ENCODE results near the gene COL18A1.

The COL18A1 gene

GRCh38 chr21:45509566-45510465 is 104.9 kb downstream of the COL18A1 start:
- DNase-seq: no peak

- DNase-seq: no peak
Observed at GRCh38 chr21:45510466-45510955, 105.5 kb downstream of the COL18A1 start.

- no peak for DNase-seq
Observed at GRCh38 chr21:45511007-45511406, 106.0 kb downstream of the COL18A1 start.

- DNase-seq: no peak
Observed at GRCh38 chr21:45511661-45512431, 106.9 kb downstream of the COL18A1 start.

GRCh38 chr21:45512626-45513002 is 107.6 kb downstream of the COL18A1 start:
- DNase-seq: no peak

GRCh38 chr21:45513003-45513717 is 108.2 kb downstream of the COL18A1 start:
- DNase-seq: no peak

GRCh38 chr21:45513741-45514310 is 108.9 kb downstream of the COL18A1 start:
- DNase-seq: no peak

GRCh38 chr21:45514311-45515021 is 109.5 kb downstream of the COL18A1 start:
- no peak for DNase-seq

- DNase-seq: no peak
Observed at GRCh38 chr21:45515241-45516061, 110.5 kb downstream of the COL18A1 start.

- no peak for DNase-seq
Observed at GRCh38 chr21:45516071-45516670, 111.2 kb downstream of the COL18A1 start.

GRCh38 chr21:45516671-45517151 is 111.7 kb downstream of the COL18A1 start:
- no peak for DNase-seq

- peak; percentile 15 for DNase-seq
Observed at GRCh38 chr21:45517249-45518065, 112.5 kb downstream of the COL18A1 start.

- no peak for DNase-seq
Observed at GRCh38 chr21:45518742-45519141, 113.8 kb downstream of the COL18A1 start.

- DNase-seq: no peak
Observed at GRCh38 chr21:45519182-45519581, 114.2 kb downstream of the COL18A1 start.

GRCh38 chr21:45521241-45521640 is 116.3 kb downstream of the COL18A1 start:
- no peak for DNase-seq

- DNase-seq: no peak
Observed at GRCh38 chr21:45522381-45522780, 117.4 kb downstream of the COL18A1 start.

- DNase-seq: no peak
Observed at GRCh38 chr21:45522986-45523385, 118.0 kb downstream of the COL18A1 start.

- no peak for DNase-seq
Observed at GRCh38 chr21:45523411-45524101, 118.6 kb downstream of the COL18A1 start.

- DNase-seq: no peak
Observed at GRCh38 chr21:45524756-45525152, 119.8 kb downstream of the COL18A1 start.

All from CD4-positive, alpha-beta T cell treated with Interleukin-21 for 1 hour (primary cell).